Esophagus squamous epithelium (tissue), 5 donors: ENCODE results near the gene IQCE. TPM values are rescaled to one million over a fixed set of nuclear protein-coding genes. Genes with fewer than 3 reads are reported as not detected.

ENCODE experiments used
- DNase-seq: peaks from one replicate; lab custom pipeline; 2025; lab: John Stamatoyannopoulos, UW
- H3K27ac ChIP-seq, 4 donors: fragments of 200-600 bp; sonication (generic); one replicate each; pipeline ENCODE4 v1.5.1; 2016 to 2019; ENCODE audit warnings: mild to moderate bottlenecking in 1 of 4
- H3K27me3 ChIP-seq, 4 donors: fragments of 200-600 bp; sonication (generic); 1 replicate in 3 of 4; 2 replicates in 1 of 4; pipeline versions ENCODE4 v1.5.1 to v1.6.0; 2017 to 2021; ENCODE audit warnings: antibody characterized with exemption in 1 of 4
- H3K36me3 ChIP-seq, 3 donors: fragments of 200-600 bp; sonication (generic); one replicate each; pipeline ENCODE4 v1.5.1; 2016 to 2019
- H3K4me1 ChIP-seq, 3 donors: fragments of 200-600 bp; sonication (generic); one replicate each; pipeline ENCODE4 v1.5.1; 2017 to 2019
- H3K4me3 ChIP-seq, 4 donors: fragments of 200-600 bp; sonication (generic); 1 replicate in 3 of 4; 2 replicates in 1 of 4; pipeline ENCODE4 v1.5.1; 2016 to 2019; ENCODE audit warnings: mild to moderate bottlenecking in 2 of 4, moderate library complexity in 1 of 4
- H3K9me3 ChIP-seq, 3 donors: fragments of 200-600 bp; sonication (generic); one replicate each; pipeline ENCODE4 v1.5.1; 2016 to 2019
- POLR2A ChIP-seq, 4 donors: fragments of 450-650 bp; IDR thresholded peaks; one replicate each; pipeline ENCODE4 v1.6.1; 2017; ENCODE audit warnings: antibody characterized with exemption in 4 of 4, mild to moderate bottlenecking in 4 of 4, moderate library complexity in 3 of 4
- WGBS, 2 donors: methylation state at CpG; one replicate each; pipeline ENCODE4 v1.1.5; 2018; 5-methylcytosine and 5-hydroxymethylcytosine counted together
- intact Hi-C: fragments of 100-400 bp; cut with DNase I; formaldehyde crosslinking; loops from one replicate; pipeline ENCODE4 v1.15.0; 2022
- total RNA-seq, 4 donors: library from RNA; depleted of rRNA; stranded (reverse); fragments of >200 nt; gene quantifications; one replicate each; pipeline ENCODE4 v1.1.0, GENCODE V29; 2016
- TF ChIP-seq, protein P1 (sequence below), 6 experiments: fragments of 450-650 bp in 4 of 6; fragments of 200-600 bp in 2 of 6; sonication (generic) in 2 of 6; IDR thresholded peaks; one replicate each; pipeline ENCODE4 v1.5.1; 2016 to 2019; ENCODE audit warnings: antibody characterized with exemption in 6 of 6, mild to moderate bottlenecking in 4 of 6, moderate library complexity in 4 of 6
- donor health status: DM: yes; HTN: yes; CAD: no.

Gene IQCE
- total RNA-seq, 4 donors from 2014 or later = 4.5 to 10.6 (median 6.3) TPM

DNA sequence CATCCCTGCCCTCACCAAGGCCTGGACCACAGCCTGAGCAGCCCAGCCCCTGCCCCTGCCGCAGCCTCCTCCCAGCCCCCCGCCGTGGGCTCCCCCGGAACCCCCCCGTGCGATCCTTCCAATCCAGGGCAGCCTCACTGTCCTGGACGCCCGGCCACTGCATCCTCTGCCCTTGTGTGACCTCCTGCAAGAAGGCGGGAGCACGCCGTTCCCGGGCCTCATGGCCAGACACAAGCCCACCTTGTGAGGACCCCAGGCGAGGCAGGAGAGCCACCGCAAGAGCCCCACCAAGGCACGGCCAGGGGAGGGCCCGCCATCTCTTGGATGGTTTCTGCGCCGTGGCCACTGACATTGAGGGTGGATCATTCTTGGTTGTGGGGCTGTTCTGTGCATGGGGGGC lies 47.0 kb upstream of the IQCE start:
- Histone ChIP-seq H3K9me3 (no peaks in the 10 kb centered on the region), H3K27me3 (peaks cover 0 to 78% (median 0%) of the 10 kb centered on the region in 4 donors), H3K36me3 (no peaks in the 10 kb centered on the region), H3K4me3 (peak overlapping the region in 1 of 4 donors; percentile 22), H3K27ac (peak overlapping the region; percentile 39 to 86 (median 66)), H3K4me1 (peaks cover 40 to 56% (median 51%) of the 10 kb centered on the region in 3 donors)
- TF ChIP-seq, protein P1, sequence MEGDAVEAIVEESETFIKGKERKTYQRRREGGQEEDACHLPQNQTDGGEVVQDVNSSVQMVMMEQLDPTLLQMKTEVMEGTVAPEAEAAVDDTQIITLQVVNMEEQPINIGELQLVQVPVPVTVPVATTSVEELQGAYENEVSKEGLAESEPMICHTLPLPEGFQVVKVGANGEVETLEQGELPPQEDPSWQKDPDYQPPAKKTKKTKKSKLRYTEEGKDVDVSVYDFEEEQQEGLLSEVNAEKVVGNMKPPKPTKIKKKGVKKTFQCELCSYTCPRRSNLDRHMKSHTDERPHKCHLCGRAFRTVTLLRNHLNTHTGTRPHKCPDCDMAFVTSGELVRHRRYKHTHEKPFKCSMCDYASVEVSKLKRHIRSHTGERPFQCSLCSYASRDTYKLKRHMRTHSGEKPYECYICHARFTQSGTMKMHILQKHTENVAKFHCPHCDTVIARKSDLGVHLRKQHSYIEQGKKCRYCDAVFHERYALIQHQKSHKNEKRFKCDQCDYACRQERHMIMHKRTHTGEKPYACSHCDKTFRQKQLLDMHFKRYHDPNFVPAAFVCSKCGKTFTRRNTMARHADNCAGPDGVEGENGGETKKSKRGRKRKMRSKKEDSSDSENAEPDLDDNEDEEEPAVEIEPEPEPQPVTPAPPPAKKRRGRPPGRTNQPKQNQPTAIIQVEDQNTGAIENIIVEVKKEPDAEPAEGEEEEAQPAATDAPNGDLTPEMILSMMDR (IDR thresholded peaks at IDR 0.05) = no peak
- TF ChIP-seq POLR2A (IDR thresholded peaks at IDR 0.05) = no peak
- DNase-seq = no peak
- WGBS, 2 donors = 13% methylated on average over 6 of the region's 18 CpGs; no CpG with 5 or more reads in 1 of the 2 donors
- intact Hi-C loops = no loop called here

DNA sequence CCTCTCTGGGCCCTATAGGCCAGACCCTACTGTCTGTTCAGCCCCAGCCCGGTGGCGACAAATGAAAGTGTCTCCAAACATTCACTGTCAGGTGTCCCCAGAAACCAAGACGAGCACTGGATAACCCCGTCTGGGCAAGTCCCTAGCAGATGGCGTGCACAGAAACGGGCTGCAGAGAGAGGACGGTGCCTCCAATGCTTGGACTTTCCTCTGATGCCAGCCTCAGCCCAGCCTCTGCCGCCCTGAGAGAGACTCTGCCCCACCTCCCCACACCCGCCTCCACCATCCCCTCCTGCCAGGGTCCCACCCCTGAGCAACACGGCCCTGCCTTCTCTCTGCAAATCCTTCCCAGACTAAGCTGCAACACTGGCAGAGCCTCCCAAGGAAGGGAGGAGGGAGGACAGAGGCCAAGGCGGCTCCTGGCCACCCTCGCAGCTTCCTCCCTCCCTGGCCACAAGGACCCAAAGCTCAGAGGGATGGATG lies 46.6 kb upstream of the IQCE start:
- peak overlapping the region in 1 of 4 donors; percentile 22 for H3K4me3 ChIP-seq
- H3K27me3 ChIP-seq = peaks cover 0 to 80% (median 0%) of the 10 kb centered on the region in 4 donors
- no peaks in the 10 kb centered on the region for H3K9me3 ChIP-seq
- 33 to 38% methylated on average over 1 to 3 of the region's 12 CpGs for WGBS, 2 donors
- peaks cover 40 to 56% (median 51%) of the 10 kb centered on the region in 3 donors for H3K4me1 ChIP-seq
- H3K27ac ChIP-seq = peak overlapping the region; percentile 39 to 86 (median 66)
- TF ChIP-seq, protein P1 (IDR thresholded peaks at IDR 0.05) = no peak
- TF ChIP-seq POLR2A (IDR thresholded peaks at IDR 0.05) = no peak
- intact Hi-C loops = no loop called here
- no peak for DNase-seq
- H3K36me3 ChIP-seq = no peaks in the 10 kb centered on the region

DNA sequence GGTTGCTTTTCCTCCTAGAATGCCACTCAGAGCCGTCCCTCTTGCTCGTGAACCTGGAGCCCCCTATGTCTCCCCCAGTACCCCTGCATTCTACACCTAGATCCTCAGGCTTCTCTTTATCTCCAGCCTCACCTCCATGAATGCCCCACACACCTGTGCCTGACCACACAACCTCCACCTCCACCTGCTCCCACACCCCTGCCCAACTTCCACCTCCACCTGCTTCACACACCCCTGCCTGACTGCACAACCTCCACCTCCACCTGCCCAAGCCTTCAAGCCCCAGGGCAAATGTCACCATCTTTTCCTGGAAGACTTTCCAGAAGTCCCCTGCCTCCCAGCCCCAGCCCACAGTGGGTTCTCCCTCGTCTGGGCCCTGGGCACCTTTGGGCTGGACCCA lies 46.1 kb upstream of the IQCE start:
- no peak for DNase-seq
- H3K4me3 ChIP-seq = no peak overlapping the region
- TF ChIP-seq, protein P1 (IDR thresholded peaks at IDR 0.05) = no peak
- no peak for TF ChIP-seq POLR2A (IDR thresholded peaks at IDR 0.05)
- intact Hi-C loops = no loop called here
- no peaks in the 10 kb centered on the region for H3K9me3 ChIP-seq
- no peaks in the 10 kb centered on the region for H3K36me3 ChIP-seq
- H3K27ac ChIP-seq = peak overlapping the region in 2 of 4 donors; percentile 64 to 86
- peaks cover 0 to 80% (median 0%) of the 10 kb centered on the region in 4 donors for H3K27me3 ChIP-seq
- WGBS, 2 donors = 75 to 86% methylated on average over 3 of the region's 3 CpGs
- H3K4me1 ChIP-seq = peaks cover 40 to 52% (median 48%) of the 10 kb centered on the region in 3 donors

DNA sequence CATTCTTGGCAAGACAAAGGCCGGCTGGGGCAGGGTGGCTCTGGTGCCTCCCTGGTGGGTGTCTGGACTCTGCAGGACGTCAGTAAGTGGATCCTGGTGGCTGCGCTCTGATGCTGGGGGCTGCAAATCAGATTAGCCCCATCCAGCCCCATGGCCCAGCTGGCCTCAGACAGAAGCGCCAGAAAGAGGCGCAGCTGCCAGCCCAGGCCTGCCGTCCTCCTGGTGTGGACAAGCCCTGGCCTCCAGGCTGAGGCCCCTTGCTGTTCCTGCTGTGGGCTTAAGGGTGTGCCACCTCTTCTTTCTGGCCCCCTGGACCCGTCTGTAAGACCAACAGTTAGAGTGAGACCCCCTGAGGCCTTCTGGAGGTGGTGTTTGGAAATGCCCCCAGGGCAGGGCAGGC lies 45.1 kb upstream of the IQCE start:
- peaks cover 0 to 80% (median under 1%) of the 10 kb centered on the region in 4 donors for H3K27me3 ChIP-seq
- no peaks in the 10 kb centered on the region for H3K36me3 ChIP-seq
- WGBS, 2 donors = 88% methylated on average over 4 of the region's 7 CpGs; no CpG with 5 or more reads in 1 of the 2 donors
- no peak for DNase-seq
- no peaks in the 10 kb centered on the region for H3K9me3 ChIP-seq
- H3K27ac ChIP-seq = no peak overlapping the region
- no peak overlapping the region for H3K4me3 ChIP-seq
- intact Hi-C loops = no loop called here
- TF ChIP-seq, protein P1 (IDR thresholded peaks at IDR 0.05) = no peak
- TF ChIP-seq POLR2A (IDR thresholded peaks at IDR 0.05) = no peak
- peaks cover 39 to 51% (median 43%) of the 10 kb centered on the region in 3 donors for H3K4me1 ChIP-seq

DNA sequence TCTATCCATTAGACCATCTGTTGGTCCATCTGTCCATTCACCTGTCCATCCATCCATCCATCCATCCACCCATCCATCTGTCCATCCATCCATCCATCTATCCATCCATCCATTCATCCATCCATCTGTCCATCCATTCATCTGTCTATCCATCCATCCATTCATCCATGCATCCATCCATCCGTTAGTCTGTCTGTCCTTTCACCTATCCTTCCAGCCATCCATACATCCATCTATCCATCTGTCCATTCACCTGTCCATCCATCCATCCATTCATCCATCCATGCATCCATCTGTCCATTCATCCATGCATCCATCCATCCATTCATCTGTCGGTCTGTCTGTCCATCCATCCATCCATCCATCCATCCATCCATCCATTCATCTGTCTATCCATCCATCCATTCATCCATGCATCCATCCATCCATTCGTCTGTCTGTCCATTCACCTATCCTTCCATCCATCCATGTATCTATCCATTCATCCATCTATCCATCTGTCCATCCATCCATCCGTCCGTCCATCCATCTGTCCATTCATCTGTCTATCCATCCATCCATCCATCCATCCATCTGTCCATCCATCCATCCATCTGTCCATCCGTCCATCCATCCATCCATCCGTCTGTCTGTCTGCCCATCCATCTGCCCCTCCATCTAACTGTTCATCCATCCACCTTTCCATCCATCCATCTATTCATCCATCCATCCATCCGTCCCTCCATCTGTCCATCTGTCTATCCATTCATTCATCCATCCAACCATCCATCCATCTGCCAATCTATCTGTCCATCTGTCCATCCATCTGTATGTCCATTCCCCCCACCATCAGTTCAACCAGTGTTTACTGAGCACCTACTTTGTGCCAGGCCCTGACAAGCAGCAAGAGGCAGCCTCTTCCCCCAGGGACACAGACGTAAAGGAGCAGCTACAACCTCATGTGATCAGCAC lies 44.0 kb upstream of the IQCE start:
- Histone ChIP-seq H3K36me3 (no peaks in the 10 kb centered on the region), H3K27ac (no peak overlapping the region), H3K27me3 (peaks cover 0 to 78% (median 2%) of the 10 kb centered on the region in 4 donors), H3K4me1 (peaks cover 33 to 49% (median 35%) of the 10 kb centered on the region in 3 donors), H3K4me3 (no peak overlapping the region), H3K9me3 (no peaks in the 10 kb centered on the region)
- DNase-seq = no peak
- WGBS, 2 donors = 77 to 83% methylated on average over 8 of the region's 9 CpGs
- no peak for TF ChIP-seq POLR2A (IDR thresholded peaks at IDR 0.05)
- TF ChIP-seq, protein P1 (IDR thresholded peaks at IDR 0.05) = no peak
- intact Hi-C loops = no loop called here
